NCI-H2107 (cell line): Measurements from ENCODE around the gene SEC24B.
"Not testable (repeated sequence)": the region's sequence is repeated elsewhere in the genome, so short reads cannot be mapped to it uniquely, and the experiment has no call there.

Source experiments
- DNase-seq: peaks from one replicate; lab custom pipeline; 2025; lab: John Stamatoyannopoulos, UW

Gene SEC24B

GRCh38 chr4:109579997-109580396 lies 146.4 kb downstream of the SEC24B start:
- DNase-seq = not testable (repeated sequence)

GRCh38 chr4:109588176-109588575 lies 154.6 kb downstream of the SEC24B start:
- DNase-seq = no peak

GRCh38 chr4:109589119-109589518 lies 155.5 kb downstream of the SEC24B start:
- DNase-seq = no peak

GRCh38 chr4:109589605-109590004 lies 156.0 kb downstream of the SEC24B start:
- no peak for DNase-seq
